ENCODE results near the gene SMIM36.
"Not testable (repeated sequence)": the region's sequence is repeated elsewhere in the genome, so short reads cannot be mapped to it uniquely, and the experiment has no call there.

The SMIM36 gene

GRCh38 chr17:55484575-55484974, 26.7 kb downstream of the SMIM36 start:
- no peak for TF ChIP-seq CTCF (IDR thresholded peaks at IDR 0.05)
- no peak overlapping the region for H3K27ac ChIP-seq
- H3K4me3 ChIP-seq: no peak overlapping the region
- DNase-seq (ENCODE audit: low spot score): no peak

GRCh38 chr17:55482591-55483389, 28.5 kb downstream of the SMIM36 start:
- TF ChIP-seq CTCF (IDR thresholded peaks at IDR 0.05): no peak
- no peak overlapping the region for H3K4me3 ChIP-seq

GRCh38 chr17:55480631-55481315, 30.5 kb downstream of the SMIM36 start:
- H3K4me3 ChIP-seq: no peak overlapping the region
- TF ChIP-seq CTCF (IDR thresholded peaks at IDR 0.05): no peak
- H3K27ac ChIP-seq: no peak overlapping the region
- DNase-seq (ENCODE audit: low spot score): no peak

More at GRCh38 chr17:55482591-55483389, 28.5 kb downstream of the SMIM36 start:
- no peak overlapping the region for H3K27ac ChIP-seq
- DNase-seq (ENCODE audit: low spot score): no peak

GRCh38 chr17:55479903-55480302, 31.3 kb downstream of the SMIM36 start:
- H3K4me3 ChIP-seq: no peak overlapping the region
- TF ChIP-seq CTCF (IDR thresholded peaks at IDR 0.05): no peak
- H3K27ac ChIP-seq: no peak overlapping the region
- no peak for DNase-seq (ENCODE audit: low spot score)

GRCh38 chr17:55478971-55479370, 32.3 kb downstream of the SMIM36 start:
- TF ChIP-seq CTCF (IDR thresholded peaks at IDR 0.05): no peak

GRCh38 chr17:55466671-55467070, 44.6 kb downstream of the SMIM36 start:
- no peak overlapping the region for H3K4me3 ChIP-seq
- TF ChIP-seq CTCF (IDR thresholded peaks at IDR 0.05): no peak
- H3K27ac ChIP-seq: no peak overlapping the region
- no peak for DNase-seq (ENCODE audit: low spot score)

More at GRCh38 chr17:55478971-55479370, 32.3 kb downstream of the SMIM36 start:
- no peak overlapping the region for H3K27ac ChIP-seq
- no peak overlapping the region for H3K4me3 ChIP-seq
- no peak for DNase-seq (ENCODE audit: low spot score)

GRCh38 chr17:55465771-55466170, 45.5 kb downstream of the SMIM36 start:
- not testable (repeated sequence) for H3K4me3 ChIP-seq; DNase-seq (ENCODE audit: low spot score); H3K27ac ChIP-seq
